Transverse colon (tissue), 4 donors: ENCODE results near the gene ELANE.

Experiments
- EP300 ChIP-seq: sonication (generic); formaldehyde crosslinking; IDR thresholded peaks from one replicate; pipeline ENCODE4 v1.6.1; 2017; ENCODE audit warnings: antibody characterized with exemption, low read depth
- POLR2A ChIP-seq: fragments of 450-650 bp; IDR thresholded peaks from one replicate; pipeline ENCODE4 v1.6.1; 2016; ENCODE audit warnings: antibody characterized with exemption, mild to moderate bottlenecking, moderate library complexity
- POLR2AphosphoS5 ChIP-seq, 3 donors: sonication (generic); formaldehyde crosslinking; IDR thresholded peaks; one replicate each; pipeline ENCODE4 v1.6.1; 2016; ENCODE audit warnings: antibody characterized with exemption in 3 of 3
- TF ChIP-seq, protein P1 (sequence below), 5 experiments: fragments of 200-600 bp in 3 of 5; fragments of 450-650 bp in 2 of 5; sonication (generic) in 3 of 5; IDR thresholded peaks; 1 replicate in 2 of 5; 2 replicates in 3 of 5; pipeline ENCODE4 v1.5.1; 2016 to 2017; ENCODE audit warnings: antibody characterized with exemption in 5 of 5, inconsistent platforms in 3 of 5, mild to moderate bottlenecking in 2 of 5, moderate library complexity in 1 of 5

- TF ChIP-seq, protein P1, sequence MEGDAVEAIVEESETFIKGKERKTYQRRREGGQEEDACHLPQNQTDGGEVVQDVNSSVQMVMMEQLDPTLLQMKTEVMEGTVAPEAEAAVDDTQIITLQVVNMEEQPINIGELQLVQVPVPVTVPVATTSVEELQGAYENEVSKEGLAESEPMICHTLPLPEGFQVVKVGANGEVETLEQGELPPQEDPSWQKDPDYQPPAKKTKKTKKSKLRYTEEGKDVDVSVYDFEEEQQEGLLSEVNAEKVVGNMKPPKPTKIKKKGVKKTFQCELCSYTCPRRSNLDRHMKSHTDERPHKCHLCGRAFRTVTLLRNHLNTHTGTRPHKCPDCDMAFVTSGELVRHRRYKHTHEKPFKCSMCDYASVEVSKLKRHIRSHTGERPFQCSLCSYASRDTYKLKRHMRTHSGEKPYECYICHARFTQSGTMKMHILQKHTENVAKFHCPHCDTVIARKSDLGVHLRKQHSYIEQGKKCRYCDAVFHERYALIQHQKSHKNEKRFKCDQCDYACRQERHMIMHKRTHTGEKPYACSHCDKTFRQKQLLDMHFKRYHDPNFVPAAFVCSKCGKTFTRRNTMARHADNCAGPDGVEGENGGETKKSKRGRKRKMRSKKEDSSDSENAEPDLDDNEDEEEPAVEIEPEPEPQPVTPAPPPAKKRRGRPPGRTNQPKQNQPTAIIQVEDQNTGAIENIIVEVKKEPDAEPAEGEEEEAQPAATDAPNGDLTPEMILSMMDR (IDR thresholded peaks at IDR 0.05): no peak
- no peak for TF ChIP-seq POLR2A
- TF ChIP-seq EP300: no peak
- TF ChIP-seq POLR2AphosphoS5 (IDR thresholded peaks at IDR 0.05): no peak
Observed at GRCh38 chr19:850979-851335, 1.1 kb upstream of the ELANE start.
